SKM-1 (cell line): ENCODE results near the gene RETSAT.
"Not testable (repeated sequence)": the region's sequence is repeated elsewhere in the genome, so short reads cannot be mapped to it uniquely, and the experiment has no call there.

Experiments used
- DNase-seq: peaks from one replicate; lab custom pipeline; 2025; ENCODE audit not compliant: unreplicated experiment; lab: John Stamatoyannopoulos, UW

Gene RETSAT

DNA sequence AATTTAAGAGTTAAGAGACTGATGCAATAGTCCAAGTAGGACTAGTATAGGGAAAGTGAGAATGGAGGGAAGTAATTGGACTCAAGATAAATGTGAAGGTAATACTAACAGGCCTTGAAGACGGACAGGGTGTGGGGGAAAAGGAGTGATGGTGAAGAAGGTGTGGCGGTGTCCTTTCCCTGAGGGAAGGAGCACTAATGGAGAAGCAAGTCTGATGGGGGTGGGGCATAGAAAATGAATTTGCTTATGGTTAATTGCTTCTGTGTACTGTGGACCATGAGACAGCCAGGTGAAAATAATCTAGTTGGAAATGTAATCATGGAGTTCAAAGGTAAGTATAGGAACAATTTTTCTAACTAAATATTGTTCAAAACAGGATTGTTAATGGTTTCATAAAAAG lies 19.4 kb downstream of the RETSAT start:
- no peak for DNase-seq

DNA sequence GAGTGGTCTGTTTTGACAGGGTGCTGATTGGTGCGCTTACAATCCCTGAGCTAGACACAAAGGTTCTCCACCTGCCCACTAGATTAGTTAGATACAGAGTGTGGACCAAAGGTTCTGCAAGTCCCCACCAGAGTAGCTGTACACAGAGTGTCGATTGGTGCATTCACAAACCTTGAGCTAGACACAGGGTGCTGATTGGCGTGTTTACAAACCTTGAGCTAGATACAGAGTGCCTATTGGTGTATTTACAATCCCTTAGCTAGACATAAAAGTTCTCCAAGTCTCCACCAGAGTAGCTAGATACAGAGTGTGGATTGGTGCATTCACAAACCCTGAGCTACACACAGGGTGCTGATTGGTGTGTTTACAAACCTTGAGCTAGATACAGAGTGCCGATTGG lies 20.5 kb downstream of the RETSAT start:
- not testable (repeated sequence) for DNase-seq

DNA sequence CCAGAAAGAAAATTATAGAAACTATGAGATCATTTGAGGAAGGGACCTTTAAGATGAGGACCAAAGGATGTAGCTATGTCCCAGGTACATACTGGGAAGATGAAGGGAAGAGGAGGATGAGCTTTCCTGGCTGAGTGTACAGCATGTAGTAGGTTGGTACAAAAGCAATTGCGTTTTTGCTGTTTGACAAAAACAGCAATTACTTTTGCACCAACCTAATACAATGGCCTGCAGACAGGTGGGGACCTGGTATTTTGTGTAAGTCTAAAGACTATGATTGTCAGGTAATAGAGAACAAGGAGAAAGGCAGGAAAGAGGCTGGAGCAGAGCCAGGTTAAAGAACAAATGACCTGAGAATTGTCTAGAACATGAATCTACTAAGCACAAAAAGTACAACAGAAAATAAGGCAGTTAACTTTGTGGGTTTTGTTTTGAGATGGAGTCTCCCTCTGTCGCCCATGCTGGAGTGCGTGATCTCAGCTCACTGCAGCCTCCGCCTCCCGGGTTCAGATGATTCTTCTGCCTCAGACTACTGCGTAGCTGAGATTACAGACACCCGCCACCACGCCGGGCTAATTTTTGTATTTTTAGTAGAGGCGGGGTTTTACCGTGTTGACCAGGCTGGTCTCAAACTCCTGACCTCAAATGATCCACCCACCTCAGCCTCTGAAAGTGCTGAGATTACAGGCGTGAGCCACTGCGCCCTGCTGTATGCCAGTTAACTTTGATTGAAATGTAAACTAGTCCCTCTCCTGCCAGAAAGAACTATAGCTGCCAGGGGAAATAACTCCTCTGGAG lies 23.3 kb downstream of the RETSAT start:
- DNase-seq, result no peak

DNA sequence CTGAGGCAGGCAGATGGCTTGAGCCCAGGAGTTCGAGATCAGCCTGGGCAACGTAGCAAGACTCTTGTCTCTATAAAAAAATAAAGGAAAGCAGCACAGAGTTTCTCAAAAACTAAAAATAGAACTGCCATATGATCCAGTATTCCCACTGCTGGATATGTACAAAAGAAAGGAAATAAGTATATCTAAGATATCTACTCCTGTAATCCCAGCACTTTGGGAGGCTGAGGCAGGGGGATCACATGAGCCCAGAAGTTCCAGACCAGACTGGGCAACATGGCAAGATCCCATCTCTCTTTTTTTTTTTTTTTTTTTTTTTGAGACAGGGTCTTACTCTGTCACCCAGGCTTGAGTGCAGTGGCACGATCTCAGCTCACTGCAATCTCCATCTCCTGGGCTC lies 24.6 kb downstream of the RETSAT start:
- not testable (repeated sequence) for DNase-seq

GRCh38 chr2:85329181-85329651 lies 25.1 kb downstream of the RETSAT start:
- DNase-seq, result no peak

DNA sequence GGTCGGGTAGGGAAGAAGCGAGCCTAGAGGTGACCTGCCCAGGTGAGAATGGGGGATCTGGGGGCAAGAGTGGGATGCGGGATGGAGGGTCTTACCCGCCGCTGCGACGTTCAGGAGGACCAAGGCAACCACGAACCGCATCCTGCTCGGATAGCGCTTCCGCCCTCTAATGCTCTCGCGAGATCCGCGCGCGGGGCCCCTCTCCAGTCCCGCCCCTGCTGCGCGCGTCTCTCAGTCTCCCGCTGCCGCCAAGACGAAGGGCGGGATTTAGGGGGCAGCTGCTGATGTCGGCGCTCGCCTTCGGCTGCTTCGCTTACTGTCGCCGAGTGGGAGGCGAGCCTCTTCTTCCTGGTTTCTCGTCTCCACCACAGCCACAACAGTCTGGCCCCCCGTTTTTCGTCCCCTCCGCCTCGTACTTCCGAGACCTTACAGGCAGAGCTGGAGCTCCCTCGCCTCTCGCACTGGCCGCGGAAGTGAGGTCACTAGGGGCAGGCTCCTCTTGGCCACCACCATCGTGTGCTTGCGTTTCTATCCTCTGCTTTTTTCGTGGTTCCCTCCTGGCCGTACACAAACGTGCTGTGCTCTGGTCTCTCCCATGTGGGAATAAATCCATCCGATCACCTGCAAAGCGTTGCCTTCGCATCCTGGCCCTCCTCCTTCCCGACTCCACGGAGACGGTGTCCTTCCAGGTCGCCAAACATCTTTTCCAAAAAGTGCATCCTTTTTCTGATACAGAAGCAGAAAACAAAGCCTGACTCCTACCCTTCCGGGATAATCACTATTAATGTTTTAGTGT lies 26.3 kb downstream of the RETSAT start, which contains the start of gene TGOLN2:
TGOLN2 (minus strand) TSS at position 168 of the 796 bp plus-strand sequence; CDS start at position 141, 27 bp downstream.
- peak; percentile 97 for DNase-seq

DNA sequence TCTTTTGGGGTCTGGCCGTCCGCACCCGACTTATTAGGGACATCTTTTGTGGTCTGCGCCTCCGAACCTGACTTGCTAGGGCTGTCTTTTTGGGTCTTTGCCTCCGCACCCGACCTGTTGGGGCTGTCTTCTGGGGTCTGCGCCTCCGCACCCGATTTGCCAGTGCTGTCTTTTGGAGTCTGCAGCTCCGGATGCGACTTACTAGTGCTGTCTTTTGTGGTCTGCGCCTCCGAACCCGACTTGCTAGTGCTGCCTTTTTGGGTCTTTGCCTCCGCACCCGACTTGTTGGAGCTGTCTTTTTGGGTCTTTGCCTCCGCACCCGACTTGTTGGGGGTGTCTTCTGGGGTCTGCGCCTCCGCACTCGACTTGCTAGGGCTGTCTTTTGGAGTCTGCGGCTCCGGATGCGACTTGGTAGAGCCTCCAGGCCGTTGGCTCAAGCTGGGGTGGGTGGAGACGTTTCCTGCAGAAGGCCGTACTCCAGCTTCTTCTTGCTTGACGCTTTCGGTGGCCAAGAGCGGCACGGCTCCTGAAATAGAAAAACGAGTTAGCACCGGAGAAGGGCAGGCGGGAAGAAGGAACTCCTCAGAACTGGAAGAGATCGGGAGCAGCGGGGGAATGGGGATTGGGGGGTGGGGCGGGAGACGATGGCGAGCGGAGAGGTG lies 27.0 kb downstream of the RETSAT start:
- DNase-seq, result no peak

GRCh38 chr2:85326406-85327159 lies 27.7 kb downstream of the RETSAT start:
- peak; percentile 90 for DNase-seq

GRCh38 chr2:85325466-85325811 lies 28.9 kb downstream of the RETSAT start:
- no peak for DNase-seq

- DNase-seq, result no peak
Measured at GRCh38 chr2:85324639-85325465, 29.5 kb downstream of the RETSAT start.

GRCh38 chr2:85323988-85324367 lies 30.4 kb downstream of the RETSAT start:
- DNase-seq, result not testable (repeated sequence)

GRCh38 chr2:85323351-85323987 lies 30.9 kb downstream of the RETSAT start:
- no peak for DNase-seq

GRCh38 chr2:85319796-85320195 lies 34.5 kb downstream of the RETSAT start:
- no peak for DNase-seq

GRCh38 chr2:85318222-85319074 lies 35.9 kb downstream of the RETSAT start:
- no peak for DNase-seq

- DNase-seq, result not testable (repeated sequence)
Measured at GRCh38 chr2:85315921-85316320, 38.4 kb downstream of the RETSAT start.

DNA sequence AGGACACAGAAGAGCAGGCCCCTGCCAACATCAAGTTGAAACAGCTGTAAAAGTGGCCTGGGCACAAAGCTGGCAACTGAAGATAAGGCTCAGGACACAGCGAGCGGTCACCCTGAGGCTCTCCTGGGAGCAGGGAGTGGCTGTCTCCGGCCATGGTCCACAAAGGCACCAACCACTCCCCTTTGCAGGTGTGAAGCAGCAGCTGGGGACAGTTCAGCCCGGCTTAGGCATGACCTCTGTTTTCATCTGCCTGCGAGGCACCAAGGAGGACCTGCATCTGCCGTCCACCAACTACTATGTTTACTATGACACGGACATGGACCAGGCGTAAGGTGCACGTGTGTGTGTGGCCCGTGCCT lies 39.5 kb downstream of the RETSAT start:
- DNase-seq, result no peak

DNA sequence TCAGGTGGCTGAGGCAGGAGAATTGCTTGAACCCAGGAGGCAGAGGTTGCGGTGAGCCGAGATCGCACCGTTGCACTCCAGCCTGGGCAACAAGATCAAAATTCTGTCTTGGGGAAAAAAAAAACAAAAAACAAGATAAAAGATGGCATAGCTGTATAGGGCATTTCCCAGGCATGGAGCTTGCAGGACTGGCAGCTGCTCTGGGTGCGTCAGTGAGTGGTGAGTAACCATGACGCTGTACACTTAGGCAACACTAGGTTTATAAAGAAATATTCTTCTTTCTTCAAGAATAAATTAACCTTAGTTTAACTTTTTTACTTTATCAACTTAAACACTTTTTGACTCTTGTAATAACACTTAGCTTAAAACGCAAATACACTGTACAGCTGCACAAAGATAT lies 41.9 kb downstream of the RETSAT start:
- DNase-seq, result no peak

GRCh38 chr2:85310330-85310729 lies 44.0 kb downstream of the RETSAT start:
- DNase-seq, result no peak
